GM18858 (cell line): ENCODE results near the gene STAT4.
A peak's percentile ranks its signal among the peaks of the same experiment; 100 is the strongest.

ENCODE experiments used
- ATAC-seq: cut with Tn5 transposase; IDR thresholded peaks from one replicate; pipeline ENCODE4 v1.9.1; 2021; ENCODE audit not compliant: unreplicated experiment

STAT4 gene

GRCh38 chr2:191150600-191151330, at the start of gene STAT4:
Gene STAT4, minus strand, starts transcription at chr2:191150994. Its CDS starts 2,791 bp downstream, at chr2:191148203.
- peak; percentile 79 for ATAC-seq

- no peak for ATAC-seq
Observed at GRCh38 chr2:191199929-191200512, 49.2 kb upstream of the STAT4 start.

GRCh38 chr2:191198271-191198670, 47.5 kb upstream of the STAT4 start:
- no peak for ATAC-seq

- ATAC-seq, result no peak
Observed at GRCh38 chr2:191197096-191197495, 46.3 kb upstream of the STAT4 start.

- ATAC-seq, result no peak
Observed at GRCh38 chr2:191195021-191195420, 44.2 kb upstream of the STAT4 start.

- ATAC-seq, result no peak
Observed at GRCh38 chr2:191190861-191191552, 40.2 kb upstream of the STAT4 start.

- no peak for ATAC-seq
Observed at GRCh38 chr2:191190435-191190834, 39.6 kb upstream of the STAT4 start.

GRCh38 chr2:191189112-191189635, 38.4 kb upstream of the STAT4 start:
- ATAC-seq, result no peak

- no peak for ATAC-seq
Observed at GRCh38 chr2:191188550-191189093, 37.8 kb upstream of the STAT4 start.

- no peak for ATAC-seq
Observed at GRCh38 chr2:191187105-191187829, 36.5 kb upstream of the STAT4 start.

GRCh38 chr2:191184457-191184856, 33.7 kb upstream of the STAT4 start:
- ATAC-seq, result no peak

- ATAC-seq, result no peak
Observed at GRCh38 chr2:191183516-191183915, 32.7 kb upstream of the STAT4 start.

GRCh38 chr2:191183081-191183480, 32.3 kb upstream of the STAT4 start:
- ATAC-seq, result no peak

GRCh38 chr2:191180713-191181112, 29.9 kb upstream of the STAT4 start:
- ATAC-seq, result no peak

GRCh38 chr2:191180276-191180675, 29.5 kb upstream of the STAT4 start:
- ATAC-seq, result no peak

- ATAC-seq, result no peak
Observed at GRCh38 chr2:191178806-191179514, 28.2 kb upstream of the STAT4 start.

GRCh38 chr2:191177751-191178736, 27.2 kb upstream of the STAT4 start:
- no peak for ATAC-seq

- ATAC-seq, result no peak
Observed at GRCh38 chr2:191176801-191177438, 26.1 kb upstream of the STAT4 start.

GRCh38 chr2:191176305-191176704, 25.5 kb upstream of the STAT4 start:
- ATAC-seq, result no peak
